GM19397 (cell line): Measurements from ENCODE around the gene TBCK.

ENCODE experiments used
- ATAC-seq: cut with Tn5 transposase; IDR thresholded peaks from one replicate; pipeline ENCODE4 v1.9.1; 2021; ENCODE audit warnings: mild to moderate bottlenecking, moderate library complexity; ENCODE audit not compliant: unreplicated experiment

Gene TBCK

GRCh38 chr4:106049490-106049889, 266.5 kb downstream of the TBCK start:
- ATAC-seq, result no peak

DNA sequence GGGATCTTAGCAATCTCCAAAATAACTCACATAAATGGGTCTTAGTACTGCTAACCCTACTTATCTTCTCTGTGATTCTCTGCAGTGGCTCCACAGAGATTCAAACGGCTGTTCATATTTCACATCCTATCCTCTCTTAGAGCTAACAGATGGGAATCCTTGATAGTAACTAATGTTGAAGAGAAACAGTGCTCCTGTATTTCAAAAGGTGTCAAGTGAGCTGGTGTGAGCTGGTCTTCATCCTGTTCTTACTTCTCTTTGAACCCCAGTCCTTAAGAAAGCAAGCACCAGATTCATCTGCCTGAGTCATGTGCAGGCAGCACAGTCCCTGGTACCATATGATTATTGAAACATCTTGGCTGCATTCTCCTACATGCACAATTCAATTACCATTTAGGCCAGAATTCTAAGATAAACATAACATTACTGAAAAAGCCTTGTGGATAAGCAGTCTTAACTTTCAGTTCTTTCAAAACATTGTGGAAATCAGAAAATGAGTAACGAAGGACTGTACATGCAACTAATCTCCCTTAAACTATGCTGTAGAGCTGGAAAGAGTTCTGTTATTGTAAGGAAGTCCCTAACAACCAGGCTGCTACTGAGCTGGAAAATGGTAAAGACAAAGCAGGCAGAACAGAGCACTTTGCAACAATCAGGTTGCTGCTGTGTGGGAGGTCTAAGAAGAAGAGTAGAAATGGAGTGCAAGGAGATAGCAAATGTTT, 267.6 kb downstream of the TBCK start:
- ATAC-seq, result no peak

DNA sequence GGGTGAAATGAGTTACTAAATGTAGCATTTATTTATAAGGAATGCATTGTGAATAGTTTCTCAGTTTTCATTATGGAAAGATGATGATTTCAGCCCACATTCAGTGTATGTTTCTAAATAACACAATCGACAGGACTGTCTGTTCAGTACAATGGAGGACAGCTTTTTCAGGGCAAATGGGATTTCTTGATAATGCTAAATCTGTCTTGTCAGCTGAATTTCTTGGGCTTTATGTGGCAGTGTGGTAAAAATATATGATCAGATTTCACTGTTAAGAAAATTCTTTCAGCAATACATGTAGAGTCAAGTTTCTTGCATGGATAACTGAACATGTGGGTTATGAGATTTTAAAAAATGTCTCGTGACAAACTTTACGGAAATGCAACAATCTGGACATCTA, 269.9 kb downstream of the TBCK start:
- ATAC-seq, result no peak

DNA sequence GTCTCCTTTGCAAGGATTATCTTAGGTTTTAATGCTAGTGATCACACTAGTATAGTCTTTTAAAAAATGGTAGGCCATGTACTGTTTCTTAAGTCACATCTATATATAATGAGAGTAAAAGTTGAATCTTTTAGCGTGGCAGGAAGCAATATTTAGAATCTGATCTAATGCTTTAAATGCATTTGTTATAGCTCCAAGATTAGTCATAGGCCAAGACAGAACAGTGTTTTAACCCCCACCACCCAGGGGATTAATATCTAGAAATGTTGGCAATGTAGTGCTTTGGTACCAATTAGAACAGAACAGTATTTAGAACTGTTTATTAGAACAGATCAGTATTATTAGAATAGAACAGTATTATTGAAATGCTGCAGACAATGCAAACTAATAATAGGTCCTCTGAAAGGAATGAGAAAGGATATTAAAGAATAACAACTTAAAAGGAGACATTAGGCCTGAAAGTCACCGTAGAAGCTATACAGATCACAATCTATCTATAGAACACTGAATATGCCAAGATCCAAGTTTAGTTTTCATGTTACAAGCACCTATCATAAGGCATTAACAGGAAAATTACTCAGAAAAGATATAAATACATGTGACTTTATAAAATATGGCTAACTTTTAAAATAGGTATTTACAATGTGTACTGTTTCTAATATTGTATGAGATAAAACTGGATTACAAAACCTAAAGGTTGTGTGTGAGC, 274.6 kb downstream of the TBCK start:
- no peak for ATAC-seq

GRCh38 chr4:106039796-106040195, 276.2 kb downstream of the TBCK start:
- no peak for ATAC-seq

DNA sequence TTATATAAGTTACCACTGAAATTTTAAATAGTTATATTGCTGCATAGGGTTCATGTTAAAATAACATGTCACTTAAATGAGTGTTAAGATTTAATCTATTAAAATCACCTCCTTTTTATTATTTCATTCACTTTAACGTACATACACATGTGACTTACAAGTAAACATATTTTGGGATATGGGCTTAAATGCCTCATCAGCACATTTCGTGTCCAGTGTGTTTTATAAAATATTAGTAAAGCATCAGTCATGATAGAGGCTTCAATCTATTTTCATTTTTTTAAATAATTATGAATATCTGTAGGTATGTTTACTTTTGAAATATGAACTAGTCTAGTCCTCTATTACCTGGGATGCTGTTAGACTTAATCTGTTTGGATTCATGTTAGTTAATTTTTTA, 277.1 kb downstream of the TBCK start:
- no peak for ATAC-seq

DNA sequence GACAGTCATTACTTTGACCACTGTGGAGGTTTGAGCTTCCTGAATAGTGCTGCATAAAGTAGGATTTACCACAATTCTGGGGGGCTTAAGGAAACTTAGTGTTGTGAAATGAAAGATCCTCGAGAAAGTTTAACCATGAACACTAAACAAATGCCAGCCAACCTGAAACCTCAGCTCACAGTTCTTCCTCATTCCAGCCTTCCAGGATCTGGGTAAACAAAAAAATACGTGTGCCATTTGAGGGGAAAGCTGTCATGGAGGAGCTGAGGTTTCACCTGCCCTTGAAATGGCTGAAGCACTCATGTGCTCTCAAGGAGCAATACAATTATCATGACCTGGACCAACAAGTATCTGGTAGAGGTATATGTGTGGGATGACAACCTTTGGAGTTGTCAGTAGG, 278.0 kb downstream of the TBCK start:
- no peak for ATAC-seq

DNA sequence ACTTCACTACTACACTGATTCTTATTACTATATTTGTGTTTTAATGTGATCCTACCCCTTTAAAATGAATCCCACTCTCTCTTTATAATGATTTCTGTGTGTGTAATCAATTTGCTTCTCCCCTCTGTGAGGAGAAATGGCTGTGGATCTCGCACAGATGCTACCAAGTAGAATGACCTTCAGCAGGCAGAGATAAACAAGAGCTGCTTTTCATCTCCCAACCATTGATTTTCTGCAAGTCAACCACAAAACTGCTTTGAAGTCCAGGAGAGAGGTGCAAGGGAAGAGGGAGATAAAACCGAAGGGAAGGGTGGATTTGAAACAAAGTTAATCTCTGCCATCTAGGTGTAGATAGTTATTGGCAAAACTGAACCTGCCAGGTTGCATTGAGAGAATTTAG, 279.2 kb downstream of the TBCK start:
- ATAC-seq, result no peak

DNA sequence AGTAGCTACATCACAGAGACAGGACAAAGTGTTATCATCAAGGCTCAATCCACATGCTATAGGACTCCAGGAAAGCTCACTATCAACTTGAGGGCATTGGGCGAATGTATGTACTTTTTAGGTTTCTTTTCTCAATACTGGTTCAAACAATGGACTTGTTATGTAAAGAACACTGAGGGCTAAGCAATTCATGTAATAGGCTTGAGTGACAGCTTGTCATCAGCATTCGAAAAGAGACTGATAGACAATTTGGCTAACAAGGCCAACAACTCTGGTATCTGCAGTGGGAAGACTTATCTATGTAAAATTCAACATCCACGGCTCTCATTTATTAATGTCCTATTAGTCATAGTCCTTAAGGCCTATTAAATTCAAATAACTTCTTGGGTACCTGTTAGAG, 279.7 kb downstream of the TBCK start:
- no peak for ATAC-seq

- ATAC-seq, result no peak
Observed at GRCh38 chr4:106035204-106035603, 280.8 kb downstream of the TBCK start.

DNA sequence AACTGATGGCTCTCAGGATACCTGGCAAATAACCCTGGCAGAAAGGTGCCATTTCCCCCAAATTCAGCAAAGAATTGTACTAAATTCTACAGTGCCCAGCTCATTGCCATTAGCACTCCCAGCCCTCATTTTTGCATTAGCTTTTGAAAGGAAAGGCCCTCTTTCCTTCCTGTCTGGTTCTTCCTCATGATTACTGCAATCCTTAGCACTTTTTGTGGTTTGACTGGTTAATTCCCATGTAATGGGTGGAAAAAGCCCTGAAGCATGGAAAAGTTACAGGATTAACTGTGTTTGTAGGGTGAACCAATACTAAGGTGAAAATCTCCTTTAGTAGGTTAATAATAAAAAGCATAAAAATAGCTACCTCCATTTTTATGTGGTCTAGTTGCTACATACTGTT, 281.3 kb downstream of the TBCK start:
- ATAC-seq, result no peak

GRCh38 chr4:106034220-106034619, 281.8 kb downstream of the TBCK start:
- ATAC-seq, result no peak

GRCh38 chr4:106033469-106033868, 282.5 kb downstream of the TBCK start:
- no peak for ATAC-seq

- ATAC-seq, result no peak
Observed at GRCh38 chr4:106032851-106033286, 283.1 kb downstream of the TBCK start.

DNA sequence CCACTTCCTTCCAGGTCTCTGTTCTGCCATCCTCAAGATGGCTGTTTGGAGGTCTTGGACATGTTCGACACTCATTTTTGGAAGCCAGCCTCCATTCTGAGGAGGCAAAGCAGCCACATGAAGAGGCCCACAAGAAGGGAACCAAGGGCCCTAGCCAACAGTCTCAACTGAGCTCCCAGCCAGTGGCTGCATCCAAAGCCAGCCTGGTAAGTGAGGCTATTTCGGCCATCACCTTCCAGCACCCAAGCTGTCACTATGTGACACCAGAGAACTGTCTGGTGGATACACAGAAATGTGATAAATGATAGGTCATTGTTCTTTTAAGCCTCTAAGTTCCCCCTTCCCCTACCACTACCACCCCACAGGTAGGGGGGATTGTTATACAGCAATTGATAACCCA, 293.6 kb downstream of the TBCK start:
- no peak for ATAC-seq

DNA sequence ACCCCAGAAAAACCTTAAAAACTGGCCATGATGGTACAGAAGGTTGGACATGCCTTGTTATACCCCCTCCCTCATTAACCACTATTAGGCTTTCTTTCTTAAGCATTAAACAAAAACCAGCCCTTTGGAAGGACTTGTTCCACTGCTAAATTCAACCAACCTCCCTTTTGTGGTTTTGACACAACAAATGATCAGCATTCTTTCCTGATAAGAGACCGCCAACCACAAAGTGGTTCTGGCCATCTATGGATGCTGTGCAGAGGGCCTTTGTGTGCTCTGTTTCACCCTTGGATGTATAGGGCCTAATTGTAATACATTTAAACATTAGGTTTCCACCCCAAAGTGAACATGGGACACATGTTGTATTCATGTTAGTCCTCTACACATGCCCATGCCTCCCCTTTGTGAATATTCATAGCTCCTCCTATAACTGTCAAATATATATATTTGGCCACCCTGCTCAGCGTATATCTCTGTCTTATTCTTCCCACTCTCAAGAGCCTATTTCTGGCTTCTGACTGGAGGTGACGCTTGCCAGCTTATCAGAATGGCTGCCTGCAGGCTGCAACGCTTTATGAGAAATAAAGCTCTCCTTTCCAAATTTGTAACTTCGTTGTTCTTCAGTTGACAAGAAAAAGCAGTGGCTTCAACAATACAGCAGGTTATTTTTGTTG, 294.1 kb downstream of the TBCK start:
- no peak for ATAC-seq

- ATAC-seq, result no peak
Observed at GRCh38 chr4:106019771-106020170, 296.2 kb downstream of the TBCK start.

GRCh38 chr4:106017975-106018374, 298.0 kb downstream of the TBCK start:
- no peak for ATAC-seq

GRCh38 chr4:106011387-106011786, 304.6 kb downstream of the TBCK start:
- ATAC-seq, result no peak

DNA sequence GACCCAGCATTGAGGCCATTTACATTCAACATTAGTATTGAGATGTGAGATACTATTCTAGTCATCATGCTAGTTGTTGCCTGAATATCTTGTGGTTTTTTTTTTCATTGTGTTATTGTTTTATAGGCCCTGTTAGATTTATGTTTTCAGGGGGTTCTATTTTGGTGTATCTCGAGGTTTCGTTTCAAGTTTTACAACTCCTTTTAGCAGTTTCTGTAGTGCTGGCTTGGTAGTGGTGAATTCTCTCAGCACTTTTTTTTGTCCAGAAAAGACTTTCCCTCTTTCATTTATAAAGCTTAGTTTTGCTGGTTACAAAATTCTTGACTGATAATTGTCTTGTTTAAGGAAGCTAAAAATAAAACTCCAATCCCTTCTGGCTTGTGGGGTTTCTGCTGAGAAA, 305.2 kb downstream of the TBCK start:
- ATAC-seq, result no peak

GRCh38 chr4:106002994-106003393, 313.0 kb downstream of the TBCK start:
- ATAC-seq, result no peak
